Kidney (tissue), 14 donors: ENCODE results near the gene RNF44. TPM values are rescaled to one million over a fixed set of nuclear protein-coding genes. Genes with fewer than 3 reads are reported as not detected.

Experiments
- DNase-seq, 5 donors: peaks; one replicate each; pipeline ENCODE4 v3.0.0-alpha.2; 2013 to 2020
- FAIRE-seq: peaks from 2 replicates; lab custom pipeline; 2012; peaks lifted over from hg19 to GRCh38; lab: Jason Lieb, UNC
- H3K27ac ChIP-seq, 2 donors: one replicate each; pipeline ENCODE4 v1.7.0; 2013; ENCODE audit warnings: low read depth in 2 of 2, low read length in 2 of 2, inconsistent platforms in 1 of 2
- H3K27me3 ChIP-seq: one replicate; pipeline ENCODE4 v1.7.1; 2013; ENCODE audit warnings: low read length, inconsistent platforms; ENCODE audit not compliant: control insufficient read depth, insufficient read depth
- H3K36me3 ChIP-seq, 3 donors: one replicate each; pipeline versions ENCODE4 v1.7.0 to v1.7.1; 2013; ENCODE audit warnings: low read length in 3 of 3, control low read depth in 1 of 3, inconsistent platforms in 1 of 3; ENCODE audit not compliant: insufficient read depth in 3 of 3, control insufficient read depth in 2 of 3
- H3K4me1 ChIP-seq, 3 donors: one replicate each; pipeline versions ENCODE4 v1.7.0 to v1.7.1; 2013; ENCODE audit warnings: low read length in 3 of 3, inconsistent platforms in 1 of 3, low read depth in 1 of 3; ENCODE audit not compliant: control insufficient read depth in 2 of 3, insufficient read depth in 2 of 3
- H3K4me3 ChIP-seq, 3 donors: one replicate each; pipeline versions ENCODE4 v1.7.0 to v1.8.1; 2013; ENCODE audit warnings: low read length in 3 of 3, control low read depth in 1 of 3, inconsistent platforms in 1 of 3
- H3K9ac ChIP-seq, 3 donors: one replicate each; pipeline versions ENCODE4 v1.7.0 to v1.7.1; 2013; ENCODE audit warnings: low read length in 3 of 3, control low read depth in 1 of 3, inconsistent platforms in 1 of 3
- H3K9me3 ChIP-seq, 3 donors: one replicate each; pipeline versions ENCODE4 v1.7.0 to v1.7.1; 2013; ENCODE audit warnings: low read length in 3 of 3, control low read depth in 1 of 3, inconsistent platforms in 1 of 3; ENCODE audit not compliant: control insufficient read depth in 2 of 3, insufficient read depth in 1 of 3
- intact Hi-C: fragments of 100-400 bp; cut with DNase I; formaldehyde crosslinking; loops from one replicate; pipeline ENCODE4 v1.11.1; 2022
- polyA plus RNA-seq: library from polyadenylated mRNA; stranded (reverse); fragments of 350-450 nt; fragmentation: Illumina TruSeq; extraction: RNeasy Lipid Tissue Mini Kit (QIAGEN cat#74804); gene quantifications from one replicate; pipeline ENCODE4 v1.2.3, GENCODE V29; 2014; ENCODE audit warnings: low read depth, low replicate concordance; ENCODE audit not compliant: insufficient read depth
- total RNA-seq: library from RNA; stranded (reverse); fragmentation: NEBNext Ultra II Directional; extraction: Animal tissue kit (Norgen Biotek cat#: 25700); gene quantifications from one replicate; pipeline ENCODE4 v1.2.1, GENCODE V29; 2021
- TF ChIP-seq, protein P1 (sequence below): IDR thresholded peaks from 3 replicates; pipeline ENCODE4 v1.5.1; 2012; ENCODE audit warnings: mild to moderate bottlenecking, moderate library complexity, borderline replicate concordance; ENCODE audit not compliant: insufficient read depth; ENCODE audit errors: extremely low read depth
- donor health status: control.
- donor health status: control.
- donor health status: control.
- donor health status: control.
- donor health status: control.
- donor health status: DM: yes; HTN: yes; CAD: no.
- donor health status: Normal renal cell carcinoma (clear cell type).

RNF44 gene
- total and polyA plus RNA-seq, 2 donors from 2014 or later: 12.5 to 61.8 TPM

DNA sequence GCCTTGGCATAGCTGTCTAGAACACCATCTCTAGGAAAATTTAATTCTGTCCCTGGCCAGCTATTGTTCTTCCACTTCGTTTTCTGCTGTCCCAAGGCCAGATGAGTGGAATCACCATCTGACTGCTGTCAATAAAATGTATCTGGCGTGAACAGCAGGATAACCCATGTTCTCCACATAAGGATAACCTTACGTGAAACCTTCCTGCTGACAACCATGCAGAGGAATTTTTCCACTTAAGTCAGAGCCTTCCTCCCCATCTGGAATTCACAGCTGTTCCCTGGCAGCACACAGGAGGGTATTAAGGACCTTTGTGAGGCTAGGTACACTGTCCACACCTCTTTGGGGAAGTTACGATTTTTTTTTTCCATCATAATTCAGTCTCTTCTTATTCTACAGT, 28.6 kb downstream of the RNF44 start:
- H3K27ac ChIP-seq: no peak overlapping the region
- no peaks in the 10 kb centered on the region for H3K9me3 ChIP-seq
- no peak overlapping the region for H3K4me3 ChIP-seq
- intact Hi-C loops: no loop called here
- no peaks in the 10 kb centered on the region for H3K4me1 ChIP-seq
- TF ChIP-seq, protein P1, sequence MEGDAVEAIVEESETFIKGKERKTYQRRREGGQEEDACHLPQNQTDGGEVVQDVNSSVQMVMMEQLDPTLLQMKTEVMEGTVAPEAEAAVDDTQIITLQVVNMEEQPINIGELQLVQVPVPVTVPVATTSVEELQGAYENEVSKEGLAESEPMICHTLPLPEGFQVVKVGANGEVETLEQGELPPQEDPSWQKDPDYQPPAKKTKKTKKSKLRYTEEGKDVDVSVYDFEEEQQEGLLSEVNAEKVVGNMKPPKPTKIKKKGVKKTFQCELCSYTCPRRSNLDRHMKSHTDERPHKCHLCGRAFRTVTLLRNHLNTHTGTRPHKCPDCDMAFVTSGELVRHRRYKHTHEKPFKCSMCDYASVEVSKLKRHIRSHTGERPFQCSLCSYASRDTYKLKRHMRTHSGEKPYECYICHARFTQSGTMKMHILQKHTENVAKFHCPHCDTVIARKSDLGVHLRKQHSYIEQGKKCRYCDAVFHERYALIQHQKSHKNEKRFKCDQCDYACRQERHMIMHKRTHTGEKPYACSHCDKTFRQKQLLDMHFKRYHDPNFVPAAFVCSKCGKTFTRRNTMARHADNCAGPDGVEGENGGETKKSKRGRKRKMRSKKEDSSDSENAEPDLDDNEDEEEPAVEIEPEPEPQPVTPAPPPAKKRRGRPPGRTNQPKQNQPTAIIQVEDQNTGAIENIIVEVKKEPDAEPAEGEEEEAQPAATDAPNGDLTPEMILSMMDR: no peak
- peaks cover 2 to 17% (median 11%) of the 10 kb centered on the region in 3 donors for H3K36me3 ChIP-seq
- FAIRE-seq (no peak), DNase-seq (no peak)
- no peaks in the 10 kb centered on the region for H3K27me3 ChIP-seq
- no peak overlapping the region for H3K9ac ChIP-seq

DNA sequence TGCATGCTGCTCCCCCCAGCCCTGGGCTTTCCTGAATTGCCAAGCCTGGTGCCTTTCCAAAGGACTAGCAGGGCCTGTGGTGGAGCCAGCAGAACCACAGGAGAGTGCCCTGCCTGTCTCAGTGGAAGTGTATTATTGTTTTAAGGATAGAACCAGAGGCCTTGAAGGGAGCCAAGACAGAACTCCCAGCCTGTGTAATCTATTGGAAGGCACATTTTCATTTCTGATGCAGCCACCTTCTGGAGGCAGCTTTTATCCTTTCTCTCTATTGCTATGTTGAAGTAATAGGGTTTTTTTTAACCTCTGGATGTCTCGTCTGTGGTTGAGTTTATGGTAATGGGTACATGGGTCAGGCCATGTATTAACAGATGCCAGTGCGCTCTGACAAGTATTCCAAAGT, 29.3 kb downstream of the RNF44 start:
- intact Hi-C loops: no loop called here
- Histone ChIP-seq H3K9ac (no peak overlapping the region), H3K27ac (no peak overlapping the region), H3K36me3 (peaks cover 2 to 17% (median 11%) of the 10 kb centered on the region in 3 donors), H3K9me3 (no peaks in the 10 kb centered on the region), H3K4me1 (no peaks in the 10 kb centered on the region), H3K27me3 (no peaks in the 10 kb centered on the region), H3K4me3 (no peak overlapping the region)
- FAIRE-seq (no peak), DNase-seq (no peak)
- TF ChIP-seq, protein P1: no peak

GRCh38 chr5:176503496-176503895, 33.7 kb downstream of the RNF44 start:
- TF ChIP-seq, protein P1: no peak
- no peaks in the 10 kb centered on the region for H3K9me3 ChIP-seq
- no peak overlapping the region for H3K9ac ChIP-seq
- peaks cover 10 to 47% (median 22%) of the 10 kb centered on the region in 3 donors for H3K36me3 ChIP-seq
- H3K27me3 ChIP-seq: no peaks in the 10 kb centered on the region
- DNase-seq: peak in 2 of 5 donors; percentile 18 to 21
- H3K4me1 ChIP-seq: no peaks in the 10 kb centered on the region
- intact Hi-C loops: no loop called here
- no peak overlapping the region for H3K27ac ChIP-seq
- no peak for FAIRE-seq
- H3K4me3 ChIP-seq: no peak overlapping the region

DNA sequence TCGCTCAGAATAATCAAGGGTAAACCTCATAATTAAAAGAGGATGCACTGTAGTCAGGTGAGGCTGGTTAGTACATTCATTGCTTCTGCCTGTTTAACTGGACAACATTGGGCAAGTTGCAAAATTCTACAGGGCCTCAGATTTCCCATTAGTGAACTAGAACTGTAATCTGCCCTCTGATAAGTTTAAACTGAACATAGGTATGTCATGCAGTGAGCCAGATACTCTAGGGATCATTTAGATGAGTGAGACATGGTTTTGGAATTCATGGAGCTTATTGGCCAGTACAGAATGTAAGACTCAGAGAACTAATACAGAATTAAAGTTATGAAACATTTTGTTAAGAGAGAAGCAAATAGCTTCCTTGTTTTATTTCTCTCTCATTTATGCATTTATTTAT, 35.9 kb downstream of the RNF44 start:
- Histone ChIP-seq H3K9ac (no peak overlapping the region), H3K27me3 (no peaks in the 10 kb centered on the region), H3K9me3 (no peaks in the 10 kb centered on the region), H3K36me3 (peaks cover 10 to 52% (median 19%) of the 10 kb centered on the region in 3 donors), H3K27ac (no peak overlapping the region), H3K4me3 (no peak overlapping the region), H3K4me1 (no peaks in the 10 kb centered on the region)
- intact Hi-C loops: no loop called here
- no peak for FAIRE-seq
- TF ChIP-seq, protein P1: no peak
- no peak for DNase-seq
